K562 (cell line): Measurements from ENCODE around the gene ACER3. TPM values are rescaled to one million over a fixed set of nuclear protein-coding genes. Genes with fewer than 3 reads are reported as not detected.
"Not testable (repeated sequence)": the region's sequence is repeated elsewhere in the genome, so short reads cannot be mapped to it uniquely, and the experiment has no call there.

Source experiments
- ATAC-seq: fragments of 200-7000 bp; cut with Tn5 transposase; 3 replicates; pipeline ENCODE4 v1.9.1; 2020; ENCODE audit warnings: moderate library complexity
- BruUV-seq: library from RNA; stranded (reverse); fragments of 400-500 nt; replicated peaks from 2 replicates; lab custom pipeline; 2021; lab: Mats Ljungman, UMichigan
- CTCF ChIA-PET: fragments of 300-600 bp; formaldehyde crosslinking; extraction: SDS; loops from one replicate; lab custom pipeline; 2021; ENCODE audit warnings: low intra/inter-chr PET ratio; lab: Yijun Ruan, JAX
- POLR2A ChIA-PET: fragments of 300-600, 350-650 bp; sonication (Branson Sonifier 250); formaldehyde crosslinking; extraction: SDS; loops from one replicate; lab custom pipeline; 2021; ENCODE audit warnings: antibody characterized with exemption, inconsistent platforms; lab: Yijun Ruan, JAX
- DNase-seq, 4 experiments: peaks; one replicate each; pipeline versions ENCODE4 v3.0.0 to v3.0.0-alpha.2; 2011 to 2018; ENCODE audit warnings: low spot score in 3 of 4, mixed read lengths in 3 of 4; ENCODE audit errors: extremely low read depth in 1 of 4
- FAIRE-seq: peaks from 2 replicates; lab custom pipeline; 2011; peaks lifted over from hg19 to GRCh38; lab: Jason Lieb, UNC
- H2AFZ ChIP-seq: 2 replicates; pipeline ENCODE4 v1.6.0; 2011; ENCODE audit warnings: low read depth, low read length, control low read depth, inconsistent platforms
- H3K27ac ChIP-seq: fragments of 200-600 bp; 3 replicates; pipeline ENCODE4 v1.8.0; 2011; ENCODE audit warnings: low read depth, mild to moderate bottlenecking, control low read depth, inconsistent platforms, low read length, moderate library complexity, mixed read lengths; ENCODE audit errors: extremely low read depth
- H3K27me3 ChIP-seq, 2 experiments: fragments of 300-600 bp in 1 of 2; 2 replicates in 1 of 2; 3 replicates in 1 of 2; pipeline versions ENCODE4 v1.6.0 to v1.8.0; 2011; ENCODE audit warnings: inconsistent platforms in 2 of 2, low read length in 2 of 2, mild to moderate bottlenecking in 1 of 2, mixed read lengths in 1 of 2, moderate library complexity in 1 of 2; ENCODE audit not compliant: control insufficient read depth in 2 of 2, insufficient read depth in 2 of 2
- H3K36me3 ChIP-seq: fragments of 300-600 bp; 3 replicates; pipeline ENCODE4 v1.8.0; 2011; ENCODE audit warnings: mild to moderate bottlenecking, low read length, inconsistent platforms; ENCODE audit not compliant: control insufficient read depth, insufficient read depth
- H3K4me1 ChIP-seq, 2 experiments: fragments of 200-600 bp in 1 of 2; replicated peaks in 1 of 2; 2 replicates in 1 of 2; 3 replicates in 1 of 2; pipeline versions ENCODE4 v1.5.1 to v1.8.0; 2011; ENCODE audit warnings: inconsistent platforms in 2 of 2, low read length in 2 of 2, mild to moderate bottlenecking in 1 of 2, mixed read lengths in 1 of 2, moderate library complexity in 1 of 2; ENCODE audit not compliant: control insufficient read depth in 2 of 2, insufficient read depth in 2 of 2
- H3K4me2 ChIP-seq: 2 replicates; pipeline ENCODE4 v1.6.1; 2011; ENCODE audit warnings: low read length, control low read depth, inconsistent platforms, mixed read lengths; ENCODE audit not compliant: insufficient read depth
- H3K4me3 ChIP-seq: fragments of 200-600 bp; sonication (generic), shearing (Covaris generic); 2 replicates; pipeline ENCODE4 v1.5.1; 2016; ENCODE audit warnings: control low read depth, inconsistent platforms
- H3K79me2 ChIP-seq: fragments of 200-600 bp; 3 replicates; pipeline ENCODE4 v1.8.0; 2011; ENCODE audit warnings: low read length, inconsistent platforms; ENCODE audit not compliant: control insufficient read depth, insufficient read depth
- H3K9ac ChIP-seq, 2 experiments: 2 replicates each; pipeline versions ENCODE4 v1.6.0 to v1.6.1; 2011; ENCODE audit warnings: low read depth in 2 of 2, low read length in 2 of 2, control low read depth in 1 of 2, inconsistent platforms in 1 of 2, mild to moderate bottlenecking in 1 of 2, mixed read lengths in 1 of 2; ENCODE audit not compliant: insufficient read depth in 1 of 2
- H3K9me1 ChIP-seq: one replicate; pipeline ENCODE4 v1.6.0; 2011; ENCODE audit warnings: inconsistent platforms, mild to moderate bottlenecking, low read length, moderate library complexity; ENCODE audit not compliant: control insufficient read depth, insufficient read depth
- H3K9me3 ChIP-seq: replicated peaks from 2 replicates; pipeline ENCODE4 v1.5.1; 2011; ENCODE audit warnings: low read depth, low read length, inconsistent platforms; ENCODE audit not compliant: control insufficient read depth, insufficient read depth
- H4K20me1 ChIP-seq: replicated peaks from 2 replicates; pipeline ENCODE4 v1.6.1; 2011; ENCODE audit warnings: low read length, inconsistent platforms, mixed read lengths; ENCODE audit not compliant: control insufficient read depth, insufficient read depth
- BCOR ChIP-seq: fragments of 450-650 bp; IDR thresholded peaks from 2 replicates; pipeline ENCODE4 v1.6.1; 2016
- HDAC1 ChIP-seq, 2 experiments: fragments of 450-650 bp; IDR thresholded peaks; 2 replicates each; pipeline ENCODE4 v1.6.1; 2016 to 2017; ENCODE audit warnings: inconsistent platforms in 1 of 2, mild to moderate bottlenecking in 1 of 2, moderate library complexity in 1 of 2
- KDM1A ChIP-seq, 2 experiments: fragments of 450-650 bp; IDR thresholded peaks; 2 replicates each; pipeline ENCODE4 v1.6.1; 2016; ENCODE audit warnings: mild to moderate bottlenecking in 2 of 2
- RBM25 ChIP-seq: fragments of 200-400 bp; formaldehyde crosslinking; IDR thresholded peaks from 2 replicates; pipeline ENCODE4 v1.6.1; 2018; ENCODE audit warnings: low read length, low read depth, moderate library complexity; ENCODE audit not compliant: severe bottlenecking
- SMARCA5 ChIP-seq: fragments of 450-650 bp; IDR thresholded peaks from 2 replicates; pipeline ENCODE4 v1.6.1; 2016
- ZBTB33 ChIP-seq: sonication (generic); formaldehyde crosslinking; IDR thresholded peaks from 2 replicates; pipeline ENCODE4 v1.8.1; 2023; ENCODE audit warnings: mild to moderate bottlenecking, missing genetic modification reagents
- ZNF146 ChIP-seq: IDR thresholded peaks from one replicate; pipeline ENCODE4 v1.6.1; 2018; ENCODE audit warnings: missing compliant biosample characterization; ENCODE audit not compliant: unreplicated experiment
- WGBS: fragments of 100-300 bp; shearing (Covaris generic); methylation state at CpG from one replicate; pipeline ENCODE4 v1.1.6; 2016; ENCODE audit warnings: low coverage, mixed read lengths; ENCODE audit not compliant: insufficient coverage; ENCODE audit errors: missing lambda C conversion rate; 5-methylcytosine and 5-hydroxymethylcytosine counted together
- in situ Hi-C: fragments of 300-500 bp; cut with MboI; formaldehyde crosslinking; loops from 4 replicates; pipeline ENCODE4 v1.15.0; 2018; ENCODE audit warnings: inconsistent platforms, mixed read lengths
- intact Hi-C: fragments of 100-400 bp; cut with micrococcal nuclease; formaldehyde crosslinking; loops from 2 replicates; pipeline ENCODE4 v1.14.2; 2022
- polyA plus RNA-seq, 8 experiments: library from polyadenylated mRNA; depleted of rRNA in 4 of 8; stranded (reverse) in 5 of 8; unstranded in 3 of 8; fragments of >200 nt; fragmentation: Nextera tagmentation in 2 of 8; fragmentation: Illumina TruSeq in 1 of 8; extraction: Ambion mirVana in 2 of 8; extraction: Trizol in 1 of 8; gene quantifications; 2 replicates each; pipeline versions ENCODE4 v1.2.1 to v1.2.3, GENCODE V29; 2011 to 2014; ENCODE audit warnings: inconsistent platforms in 1 of 8, missing spikeins in 1 of 8
- total RNA-seq, 7 experiments: library from RNA; depleted of rRNA in 6 of 7; stranded (reverse); fragments of >200 nt in 6 of 7; fragmentation: Illumina TruSeq in 2 of 7; extraction: Trizol in 2 of 7; gene quantifications; 2 replicates each; pipeline versions ENCODE4 v1.2.1 to v1.2.3, GENCODE V29; 2011 to 2021; ENCODE audit warnings: low replicate concordance in 1 of 7

ACER3 gene
- total and polyA plus RNA-seq, 9 of the 15 experiments (the other 6 are each of a cell fraction or from before 2014, with no cell fraction given) = 2.0 to 23.8 (median 9.5) TPM

GRCh38 chr11:77047928-77048446, 187.3 kb downstream of the ACER3 start:
- WGBS = 36% methylated on average over 5 of the region's 7 CpGs
- not testable (repeated sequence) for ATAC-seq, H3K27me3 ChIP-seq, FAIRE-seq, H3K27ac ChIP-seq, H3K9me3 ChIP-seq, DNase-seq, H3K4me1 ChIP-seq, H4K20me1 ChIP-seq, H3K4me3 ChIP-seq, H3K79me2 ChIP-seq, H3K9ac ChIP-seq, H3K4me2 ChIP-seq, H2AFZ ChIP-seq, H3K9me1 ChIP-seq, BruUV-seq, H3K36me3 ChIP-seq
- intact Hi-C loops = loop anchor here (1.0 to 5.0 kb wide), 6 partner anchors 43 to 313 kb away; no protein-coding TSS in a partner anchor
- in situ Hi-C loops = loop anchor here (5.0 to 10.0 kb wide), 3 partner anchors 44 to 323 kb away; no protein-coding TSS in a partner anchor
- ChIA-PET CTCF (interaction anchor here (0.6 to 4.7 kb wide), 8 partner anchors 11 to 953 kb away, joined by 3 to 50 read pairs (median 22); no protein-coding TSS in a partner anchor), POLR2A (interaction anchor here (0.9 to 1.3 kb wide), 2 partner anchors 17 to 41 kb away, joined by 3 read pairs; no protein-coding TSS in a partner anchor)
- TF ChIP-seq HDAC1 (IDR thresholded peaks at IDR 0.05) = 0 out of 4 replicates have a peak, but pooled peaks of 1 of the 2 experiments have one; percentile 28
- peak; percentile 93 for TF ChIP-seq ZNF146 (CRISPR knock-in tag)
- peak; percentile 73; the same call in 1 of the 2 replicates for TF ChIP-seq BCOR
- TF ChIP-seq ZBTB33 (CRISPR knock-in tag) = 0 out of 2 replicates have a peak, but pooled peaks have one; percentile 16
- peak; percentile 22 to 55; a peak in 1 of 4 replicates for TF ChIP-seq KDM1A (IDR thresholded peaks at IDR 0.05)
- TF ChIP-seq RBM25 = peak; percentile 24
- TF ChIP-seq SMARCA5 = 0 out of 2 replicates have a peak, but pooled peaks have one; percentile 37
